ENCODE results near the gene CGAS. TPM values are rescaled to one million over a fixed set of nuclear protein-coding genes. Genes with fewer than 3 reads are reported as not detected.
"Not testable (repeated sequence)": the region's sequence is repeated elsewhere in the genome, so short reads cannot be mapped to it uniquely, and the experiment has no call there.

CGAS gene
- total and polyA plus RNA-seq, 2 donors from 2014 or later = 1.1 to 5.9 TPM

GRCh38 chr6:73460056-73460455, 8.0 kb upstream of the CGAS start:
- no peak overlapping the region for H3K4me3 ChIP-seq (ENCODE audit: low read length in 3 of 3)
- H3K9ac ChIP-seq (ENCODE audit: low read length in 3 of 3) = no peak overlapping the region
- TF ChIP-seq CTCF (IDR thresholded peaks at IDR 0.05; ENCODE audit: borderline replicate concordance, extremely low read depth, insufficient read depth) = no peak
- intact Hi-C loops (cut with DNase I) = no loop called here
- FAIRE-seq (no peak), DNase-seq (no peak)
- no peaks in the 10 kb centered on the region for H3K9me3 ChIP-seq (ENCODE audit: control insufficient read depth in 2 of 3, insufficient read depth in 1 of 3, low read length in 3 of 3)
- H3K27me3 ChIP-seq (ENCODE audit: control insufficient read depth, insufficient read depth, low read length) = no peaks in the 10 kb centered on the region
- H3K27ac ChIP-seq (ENCODE audit: low read depth in 2 of 2, low read length in 2 of 2) = no peak overlapping the region
- H3K36me3 ChIP-seq (ENCODE audit: control insufficient read depth in 2 of 3, insufficient read depth in 3 of 3, low read length in 3 of 3) = no peaks in the 10 kb centered on the region
- peaks cover 0 to 5% (median 0%) of the 10 kb centered on the region in 3 donors for H3K4me1 ChIP-seq (ENCODE audit: control insufficient read depth in 2 of 3, insufficient read depth in 2 of 3, low read depth in 1 of 3, low read length in 3 of 3)

- H3K9ac ChIP-seq (ENCODE audit: low read length in 3 of 3); intact Hi-C loops (cut with DNase I); H3K27ac ChIP-seq (ENCODE audit: low read depth in 2 of 2, low read length in 2 of 2); DNase-seq; H3K36me3 ChIP-seq (ENCODE audit: control insufficient read depth in 2 of 3, insufficient read depth in 3 of 3, low read length in 3 of 3); H3K27me3 ChIP-seq (ENCODE audit: control insufficient read depth, insufficient read depth, low read length); H3K9me3 ChIP-seq (ENCODE audit: control insufficient read depth in 2 of 3, insufficient read depth in 1 of 3, low read length in 3 of 3); FAIRE-seq; H3K4me1 ChIP-seq (ENCODE audit: control insufficient read depth in 2 of 3, insufficient read depth in 2 of 3, low read depth in 1 of 3, low read length in 3 of 3); H3K4me3 ChIP-seq (ENCODE audit: low read length in 3 of 3): not testable (repeated sequence)
Measured at GRCh38 chr6:73459474-73459873, 7.4 kb upstream of the CGAS start.

- Histone ChIP-seq H3K27ac (ENCODE audit: low read depth in 2 of 2, low read length in 2 of 2) (no peak overlapping the region), H3K27me3 (ENCODE audit: control insufficient read depth, insufficient read depth, low read length) (no peaks in the 10 kb centered on the region), H3K36me3 (ENCODE audit: control insufficient read depth in 2 of 3, insufficient read depth in 3 of 3, low read length in 3 of 3) (no peaks in the 10 kb centered on the region), H3K9ac (ENCODE audit: low read length in 3 of 3) (no peak overlapping the region), H3K4me1 (ENCODE audit: control insufficient read depth in 2 of 3, insufficient read depth in 2 of 3, low read depth in 1 of 3, low read length in 3 of 3) (no peaks in the 10 kb centered on the region), H3K9me3 (ENCODE audit: control insufficient read depth in 2 of 3, insufficient read depth in 1 of 3, low read length in 3 of 3) (no peaks in the 10 kb centered on the region), H3K4me3 (ENCODE audit: low read length in 3 of 3) (no peak overlapping the region)
- no peak for TF ChIP-seq CTCF (IDR thresholded peaks at IDR 0.05; ENCODE audit: borderline replicate concordance, extremely low read depth, insufficient read depth)
- no peak for FAIRE-seq
- no peak for DNase-seq
- intact Hi-C loops (cut with DNase I) = no loop called here
Measured at GRCh38 chr6:73455865-73456629, 4.0 kb upstream of the CGAS start.

GRCh38 chr6:73451223-73452106, 632 bp downstream of the CGAS start:
- FAIRE-seq = no peak
- no peaks in the 10 kb centered on the region for H3K9me3 ChIP-seq (ENCODE audit: control insufficient read depth in 2 of 3, insufficient read depth in 1 of 3, low read length in 3 of 3)
- no peaks in the 10 kb centered on the region for H3K4me1 ChIP-seq (ENCODE audit: control insufficient read depth in 2 of 3, insufficient read depth in 2 of 3, low read depth in 1 of 3, low read length in 3 of 3)
- TF ChIP-seq CTCF (IDR thresholded peaks at IDR 0.05; ENCODE audit: borderline replicate concordance, extremely low read depth, insufficient read depth) = no peak
- H3K36me3 ChIP-seq (ENCODE audit: control insufficient read depth in 2 of 3, insufficient read depth in 3 of 3, low read length in 3 of 3) = no peaks in the 10 kb centered on the region
- intact Hi-C loops (cut with DNase I) = no loop called here
- H3K9ac ChIP-seq (ENCODE audit: low read length in 3 of 3) = peak overlapping the region; percentile 38 to 80 (median 80)
- H3K4me3 ChIP-seq (ENCODE audit: low read length in 3 of 3) = peak overlapping the region; percentile 58 to 68 (median 65)
- peak overlapping the region; percentile 63 to 69 for H3K27ac ChIP-seq (ENCODE audit: low read depth in 2 of 2, low read length in 2 of 2)
- H3K27me3 ChIP-seq (ENCODE audit: control insufficient read depth, insufficient read depth, low read length) = no peaks in the 10 kb centered on the region
- peak; percentile 56 to 77 (median 67) for DNase-seq

Data from kidney (tissue), 14 donors.